Large intestine (tissue), 3 donors: Measurements from ENCODE around the gene ATP9B. TPM values are rescaled to one million over a fixed set of nuclear protein-coding genes. Genes with fewer than 3 reads are reported as not detected.
A peak's percentile ranks its signal among the peaks of the same experiment; 100 is the strongest.
"Not testable (repeated sequence)": the region's sequence is repeated elsewhere in the genome, so short reads cannot be mapped to it uniquely, and the experiment has no call there.

ENCODE experiments used
- DNase-seq, 2 donors: peaks; one replicate each; pipeline versions ENCODE4 v3.0.0 to v3.0.0-alpha.2; 2013
- H3K27ac ChIP-seq: one replicate; pipeline ENCODE4 v1.5.1; 2013; ENCODE audit warnings: low read length
- H3K27me3 ChIP-seq: 2 replicates; pipeline ENCODE4 v1.6.1; 2013; ENCODE audit warnings: low read length; ENCODE audit not compliant: control insufficient read depth, insufficient read depth
- H3K36me3 ChIP-seq: 2 replicates; pipeline ENCODE4 v1.6.1; 2013; ENCODE audit warnings: low read length; ENCODE audit not compliant: control insufficient read depth, insufficient read depth
- H3K4me1 ChIP-seq: one replicate; pipeline ENCODE4 v1.6.1; 2013; ENCODE audit warnings: low read length; ENCODE audit not compliant: control insufficient read depth, insufficient read depth
- H3K4me3 ChIP-seq: one replicate; pipeline ENCODE4 v1.5.1; 2013; ENCODE audit warnings: low read length
- H3K9me3 ChIP-seq: one replicate; pipeline ENCODE4 v1.6.1; 2013; ENCODE audit warnings: mild to moderate bottlenecking, low read depth, low read length, moderate library complexity; ENCODE audit not compliant: control insufficient read depth
- WGBS: methylation state at CpG from one replicate; pipeline ENCODE4 v1.1.5; 2013; ENCODE audit warnings: low lambda C conversion rate; ENCODE audit not compliant: insufficient coverage; 5-methylcytosine and 5-hydroxymethylcytosine counted together
- polyA plus RNA-seq: library from polyadenylated mRNA; unstranded; fragments of 120-200 nt; gene quantifications from one replicate; pipeline ENCODE4 v1.2.1, GENCODE V29; 2013

The ATP9B gene
- polyA plus RNA-seq, 1 donor = 19.9 TPM

- DNase-seq = no peak
- H3K27me3 ChIP-seq = no peaks in the 10 kb centered on the region
- peaks cover 24% of the 10 kb centered on the region for H3K36me3 ChIP-seq
- H3K4me1 ChIP-seq = no peaks in the 10 kb centered on the region
- H3K4me3 ChIP-seq = no peak overlapping the region
- no CpG with 5 or more reads among the region's 8 CpGs for WGBS
- H3K9me3 ChIP-seq = no peaks in the 10 kb centered on the region
- no peak overlapping the region for H3K27ac ChIP-seq
Measured at GRCh38 chr18:79274823-79275222, 205.6 kb downstream of the ATP9B start.

DNA sequence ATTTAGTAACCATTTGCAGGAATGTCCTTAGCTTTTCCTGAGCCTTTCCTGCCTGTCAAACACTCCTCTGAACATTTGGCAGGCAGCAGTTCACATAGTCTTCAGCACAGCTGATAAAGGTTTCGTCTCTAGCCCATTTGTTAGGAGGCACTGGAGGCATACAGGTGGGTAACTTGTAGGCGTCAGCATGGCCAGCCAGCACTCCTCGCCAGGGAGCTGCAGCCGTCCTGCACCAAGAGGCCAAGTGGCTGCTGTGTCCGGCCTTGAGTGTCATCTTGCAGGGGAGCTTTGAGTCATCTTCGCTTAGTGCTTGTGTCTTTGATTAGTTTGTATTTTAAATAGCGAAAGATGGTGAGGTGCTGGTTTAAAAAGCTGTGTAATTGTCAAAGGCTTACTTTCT lies 206.3 kb downstream of the ATP9B start:
- no peak overlapping the region for H3K27ac ChIP-seq
- no CpG with 5 or more reads among the region's 7 CpGs for WGBS
- DNase-seq = no peak
- H3K27me3 ChIP-seq = no peaks in the 10 kb centered on the region
- no peaks in the 10 kb centered on the region for H3K9me3 ChIP-seq
- H3K36me3 ChIP-seq = peaks cover 24% of the 10 kb centered on the region
- no peak overlapping the region for H3K4me3 ChIP-seq
- no peaks in the 10 kb centered on the region for H3K4me1 ChIP-seq

GRCh38 chr18:79275992-79276391 lies 206.8 kb downstream of the ATP9B start:
- no peaks in the 10 kb centered on the region for H3K4me1 ChIP-seq
- H3K4me3 ChIP-seq = no peak overlapping the region
- peaks cover 24% of the 10 kb centered on the region for H3K36me3 ChIP-seq
- no peak overlapping the region for H3K27ac ChIP-seq
- H3K9me3 ChIP-seq = no peaks in the 10 kb centered on the region
- no peak for DNase-seq
- WGBS = 60% methylated on average over 1 of the region's 4 CpGs
- H3K27me3 ChIP-seq = no peaks in the 10 kb centered on the region

GRCh38 chr18:79278896-79279295 lies 209.7 kb downstream of the ATP9B start:
- Histone ChIP-seq H3K9me3 (no peaks in the 10 kb centered on the region), H3K27me3 (no peaks in the 10 kb centered on the region), H3K27ac (no peak overlapping the region), H3K4me1 (no peaks in the 10 kb centered on the region), H3K4me3 (no peak overlapping the region), H3K36me3 (peaks cover 20% of the 10 kb centered on the region)
- no CpG with 5 or more reads among the region's 11 CpGs for WGBS
- no peak for DNase-seq

GRCh38 chr18:79283131-79283810 lies 214.1 kb downstream of the ATP9B start:
- peak in 1 of 2 donors; percentile 24 for DNase-seq
- no peaks in the 10 kb centered on the region for H3K27me3 ChIP-seq
- no peak overlapping the region for H3K4me3 ChIP-seq
- H3K36me3 ChIP-seq = peaks cover 10% of the 10 kb centered on the region
- no peaks in the 10 kb centered on the region for H3K9me3 ChIP-seq
- H3K4me1 ChIP-seq = no peaks in the 10 kb centered on the region
- WGBS = 85% methylated on average over 4 of the region's 11 CpGs
- no peak overlapping the region for H3K27ac ChIP-seq

DNA sequence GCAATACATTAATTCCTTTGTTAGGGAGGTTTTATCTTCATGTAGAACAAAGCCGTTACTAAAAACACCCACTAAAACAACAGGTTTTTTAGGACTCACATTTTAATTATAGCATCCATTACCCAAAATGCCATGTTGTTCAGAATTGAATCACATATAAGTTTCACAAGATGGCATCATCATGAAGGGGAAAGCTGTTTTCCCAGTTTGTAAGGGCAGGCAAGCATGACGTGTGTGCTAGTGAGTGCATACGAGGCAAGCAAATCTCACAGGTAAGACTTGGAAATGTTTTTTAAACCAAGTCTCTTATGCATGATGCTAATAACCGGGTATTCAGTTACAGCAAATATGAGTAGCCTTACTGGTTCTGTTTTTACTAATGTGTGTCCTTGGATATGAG lies 214.7 kb downstream of the ATP9B start:
- H3K4me1 ChIP-seq = no peaks in the 10 kb centered on the region
- no peaks in the 10 kb centered on the region for H3K27me3 ChIP-seq
- no peaks in the 10 kb centered on the region for H3K9me3 ChIP-seq
- H3K27ac ChIP-seq = no peak overlapping the region
- no peak for DNase-seq
- H3K4me3 ChIP-seq = no peak overlapping the region
- 100% methylated on average over 1 of the region's 4 CpGs for whole genome bisulfite sequencing
- peaks cover 9% of the 10 kb centered on the region for H3K36me3 ChIP-seq

GRCh38 chr18:79285191-79285590 lies 216.0 kb downstream of the ATP9B start:
- not testable (repeated sequence) for H3K27ac ChIP-seq, H3K4me1 ChIP-seq, H3K36me3 ChIP-seq, DNase-seq, H3K9me3 ChIP-seq, H3K27me3 ChIP-seq, H3K4me3 ChIP-seq
- no CpG with 5 or more reads among the region's 1 CpG for WGBS

DNA sequence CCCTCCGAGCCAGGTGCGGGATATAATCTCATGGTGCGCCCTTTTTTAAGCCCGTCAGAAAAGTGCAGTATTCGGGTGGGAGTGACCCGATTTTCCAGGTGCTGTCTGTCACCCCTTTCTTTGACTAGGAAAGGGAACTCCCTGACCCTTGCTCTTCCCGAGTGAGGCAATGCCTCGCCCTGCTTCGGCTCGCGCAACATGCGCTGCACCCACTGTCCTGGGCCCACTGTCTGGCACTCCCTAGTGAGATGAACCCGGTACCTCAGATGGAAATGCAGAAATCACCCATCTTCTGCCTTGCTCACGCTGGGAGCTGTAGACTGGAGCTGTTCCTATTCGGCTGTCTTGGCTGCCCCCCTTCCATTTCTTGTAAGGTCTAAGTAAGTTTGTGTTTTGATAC lies 221.2 kb downstream of the ATP9B start:
- WGBS = no CpG with 5 or more reads among the region's 15 CpGs
- not testable (repeated sequence) for H3K4me1 ChIP-seq, H3K27me3 ChIP-seq, DNase-seq, H3K4me3 ChIP-seq, H3K9me3 ChIP-seq, H3K27ac ChIP-seq
- H3K36me3 ChIP-seq = peaks cover 15% of the 10 kb centered on the region

GRCh38 chr18:79290876-79291275 lies 221.7 kb downstream of the ATP9B start:
- Histone ChIP-seq H3K4me3 (no peak overlapping the region), H3K4me1 (no peaks in the 10 kb centered on the region), H3K27ac (no peak overlapping the region), H3K36me3 (peaks cover 15% of the 10 kb centered on the region), H3K9me3 (no peaks in the 10 kb centered on the region), H3K27me3 (no peaks in the 10 kb centered on the region)
- no peak for DNase-seq
- 100% methylated on average over 2 of the region's 6 CpGs for WGBS

- H3K4me3 ChIP-seq = no peak overlapping the region
- WGBS = no CpG with 5 or more reads among the region's 10 CpGs
- no peaks in the 10 kb centered on the region for H3K9me3 ChIP-seq
- no peak for DNase-seq
- H3K27me3 ChIP-seq = no peaks in the 10 kb centered on the region
- peaks cover 19% of the 10 kb centered on the region for H3K36me3 ChIP-seq
- no peaks in the 10 kb centered on the region for H3K4me1 ChIP-seq
- no peak overlapping the region for H3K27ac ChIP-seq
Measured at GRCh38 chr18:79294235-79294634, 225.0 kb downstream of the ATP9B start.

DNA sequence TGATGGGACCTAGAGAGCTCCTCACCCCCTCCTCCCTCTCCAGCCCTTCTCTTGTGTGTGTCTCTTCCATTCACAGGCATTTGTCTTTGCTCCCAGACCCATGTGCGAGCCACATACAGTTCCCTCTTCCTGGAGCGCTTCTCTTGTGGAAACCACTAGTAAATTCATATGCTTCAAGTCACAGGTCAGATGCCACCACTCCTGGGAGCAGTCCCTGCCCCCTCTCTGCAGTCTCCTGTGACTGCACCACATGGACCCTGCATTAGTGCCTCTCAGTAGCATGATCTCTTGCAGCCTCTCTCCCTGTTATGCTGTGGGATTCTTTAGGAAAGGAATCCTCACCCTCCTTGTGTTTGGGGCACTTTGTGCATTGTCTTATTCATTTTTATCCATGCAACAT lies 230.1 kb downstream of the ATP9B start:
- WGBS = no CpG with 5 or more reads among the region's 2 CpGs
- DNase-seq = no peak
- Histone ChIP-seq H3K36me3 (peaks cover 19% of the 10 kb centered on the region), H3K9me3 (no peaks in the 10 kb centered on the region), H3K4me1 (no peaks in the 10 kb centered on the region), H3K27ac (no peak overlapping the region), H3K4me3 (no peak overlapping the region), H3K27me3 (no peaks in the 10 kb centered on the region)
